GM12865 (cell line): Measurements from ENCODE around the gene CDC20B.
A peak's percentile ranks its signal among the peaks of the same experiment; 100 is the strongest.

Experiments
- DNase-seq: peaks from one replicate; pipeline ENCODE4 v3.0.0; 2010; ENCODE audit warnings: low read depth
- H3K4me3 ChIP-seq: 2 replicates; pipeline ENCODE4 v1.5.1; 2011; ENCODE audit warnings: mild to moderate bottlenecking, low read depth, low read length, control low read depth
- CTCF ChIP-seq: IDR thresholded peaks from 2 replicates; pipeline ENCODE4 v1.5.1; 2011; ENCODE audit warnings: low read length, control low read depth, low read depth, inconsistent platforms; ENCODE audit not compliant: insufficient read depth; ENCODE audit errors: missing control alignments

CDC20B gene

GRCh38 chr5:55146543-55147151, 26.3 kb downstream of the CDC20B start:
- H3K4me3 ChIP-seq, result no peak overlapping the region
- DNase-seq, result peak; percentile 79
- TF ChIP-seq CTCF, result peak; percentile 92

GRCh38 chr5:55146080-55146479, 26.9 kb downstream of the CDC20B start:
- no peak for TF ChIP-seq CTCF
- no peak for DNase-seq
- no peak overlapping the region for H3K4me3 ChIP-seq

GRCh38 chr5:55143624-55144023, 29.4 kb downstream of the CDC20B start:
- H3K4me3 ChIP-seq, result no peak overlapping the region
- DNase-seq, result no peak
- TF ChIP-seq CTCF, result no peak

- no peak overlapping the region for H3K4me3 ChIP-seq
- TF ChIP-seq CTCF, result no peak
- DNase-seq, result no peak
Observed at GRCh38 chr5:55141945-55142690, 30.9 kb downstream of the CDC20B start.

GRCh38 chr5:55140908-55141665, 31.9 kb downstream of the CDC20B start:
- no peak overlapping the region for H3K4me3 ChIP-seq
- no peak for DNase-seq
- no peak for TF ChIP-seq CTCF

- no peak overlapping the region for H3K4me3 ChIP-seq
- TF ChIP-seq CTCF, result no peak
- no peak for DNase-seq
Observed at GRCh38 chr5:55136521-55136920, 36.5 kb downstream of the CDC20B start.
